Measurements from ENCODE around the gene DOCK7. TPM values are rescaled to one million over a fixed set of nuclear protein-coding genes. Genes with fewer than 3 reads are reported as not detected.

DOCK7 gene
- total and polyA plus RNA-seq, 2 of the 13 experiments (the other 11 are each of a cell fraction or from before 2014, with no cell fraction given): 45.7 to 67.2 TPM

GRCh38 chr1:62732331-62732730 lies 44.1 kb upstream of the DOCK7 start (continued):
- 0 out of 2 replicates have a peak, but pooled peaks have one; percentile 42 for TF ChIP-seq ZBED4 (CRISPR knock-in tag; IDR thresholded peaks at IDR 0.05; ENCODE audit: borderline replicate concordance)
- TF ChIP-seq TFDP1 (CRISPR knock-in tag; IDR thresholded peaks at IDR 0.05; ENCODE audit: borderline replicate concordance): no peak
- TF ChIP-seq STAG1 (CRISPR knock-in tag; IDR thresholded peaks at IDR 0.05): peak; percentile 32
- TF ChIP-seq RAD21 (CRISPR knock-in tag; IDR thresholded peaks at IDR 0.05): no peak
- no peak for TF ChIP-seq ZGPAT (CRISPR knock-in tag; IDR thresholded peaks at IDR 0.05)
- TF ChIP-seq ZNF639 (CRISPR knock-in tag; conservative IDR thresholded peaks at IDR 0.05): no peak
- TF ChIP-seq TAF15 (IDR thresholded peaks at IDR 0.05; ENCODE audit: low read depth, low read length, poor library complexity, severe bottlenecking): no peak
- no peak for TF ChIP-seq ZNF775 (CRISPR knock-in tag; IDR thresholded peaks at IDR 0.05; ENCODE audit: borderline replicate concordance)
- peak; percentile 22; the same call in 1 of the 2 replicates for TF ChIP-seq GATAD2A (CRISPR knock-in tag; IDR thresholded peaks at IDR 0.05)
- TF ChIP-seq ZNF414 (CRISPR knock-in tag; IDR thresholded peaks at IDR 0.05): no peak
- TF ChIP-seq CTCF (CRISPR knock-in tag; IDR thresholded peaks at IDR 0.05): peak; percentile 40; the same call in 1 of the 2 replicates
- no peak for TF ChIP-seq ZNF543 (CRISPR knock-in tag; IDR thresholded peaks at IDR 0.05)
- no peak for TF ChIP-seq NCOA2 (CRISPR knock-in tag; IDR thresholded peaks at IDR 0.05)
- no peak for TF ChIP-seq RCOR2 (CRISPR knock-in tag; IDR thresholded peaks at IDR 0.05)
- no peak for TF ChIP-seq ARID5B (CRISPR knock-in tag; IDR thresholded peaks at IDR 0.05)

All from HepG2 (cell line).